SK-N-SH (cell line): ENCODE results near the gene NT5M. TPM values are rescaled to one million over a fixed set of nuclear protein-coding genes. Genes with fewer than 3 reads are reported as not detected.

Source experiments
- CTCF ChIA-PET: fragments of 300-600, 350-600 bp; formaldehyde crosslinking; extraction: SDS; loops from one replicate; lab custom pipeline; 2021; lab: Yijun Ruan, JAX
- POLR2A ChIA-PET: fragments of 350-600 bp; sonication (Branson Sonifier 250); formaldehyde crosslinking; extraction: SDS; loops from one replicate; lab custom pipeline; 2020; ENCODE audit warnings: antibody characterized with exemption, inconsistent platforms; lab: Yijun Ruan, JAX
- DNase-seq: peaks from one replicate; pipeline ENCODE4 v3.0.0; 2012
- H2AFZ ChIP-seq: fragments of 200-600 bp; sonication (generic); 2 replicates; pipeline ENCODE4 v1.8.1; 2016; ENCODE audit warnings: antibody characterized with exemption, mild to moderate bottlenecking, low read depth
- H3F3A ChIP-seq: fragments of 200-600 bp; sonication (generic); replicated peaks from 2 replicates; pipeline ENCODE3; 2016; ENCODE audit warnings: antibody characterized with exemption, mild to moderate bottlenecking; ENCODE audit not compliant: insufficient read depth
- H3K27ac ChIP-seq, 2 experiments: fragments of 200-500 bp in 1 of 2; fragments of 200-600 bp in 1 of 2; sonication (Bioruptor generic) in 1 of 2; sonication (generic), shearing (Covaris generic) in 1 of 2; 2 replicates each; pipeline versions ENCODE4 v1.5.1 to v1.6.1; 2014 to 2016; ENCODE audit warnings: low read depth in 2 of 2, inconsistent platforms in 1 of 2, low read length in 1 of 2, mild to moderate bottlenecking in 1 of 2, mixed read lengths in 1 of 2
- H3K27me3 ChIP-seq: fragments of 200-600 bp; sonication (generic), shearing (Covaris generic); 2 replicates; pipeline ENCODE4 v1.6.1; 2016; ENCODE audit warnings: mixed run types; ENCODE audit not compliant: insufficient read depth
- H3K36me3 ChIP-seq, 2 experiments: fragments of 200-500 bp in 1 of 2; fragments of 200-600 bp in 1 of 2; sonication (Bioruptor generic) in 1 of 2; sonication (generic) in 1 of 2; replicated peaks in 1 of 2; 2 replicates each; pipeline versions ENCODE3 to v1.5.1; 2014 to 2016; ENCODE audit warnings: low read length in 1 of 2, mild to moderate bottlenecking in 1 of 2; ENCODE audit not compliant: insufficient read depth in 2 of 2, control insufficient read depth in 1 of 2
- H3K4me1 ChIP-seq, 2 experiments: fragments of 200-500 bp in 1 of 2; fragments of 200-600 bp in 1 of 2; sonication (Bioruptor generic) in 1 of 2; sonication (generic), shearing (Covaris generic) in 1 of 2; 2 replicates each; pipeline versions ENCODE4 v1.5.1 to v1.6.1; 2014 to 2016; ENCODE audit warnings: low read depth in 1 of 2, low read length in 1 of 2, mixed run types in 1 of 2; ENCODE audit not compliant: insufficient read depth in 2 of 2, control insufficient read depth in 1 of 2
- H3K4me2 ChIP-seq: fragments of 200-600 bp; sonication (generic), shearing (Covaris generic); 2 replicates; pipeline ENCODE4 v1.6.1; 2017; ENCODE audit warnings: mixed run types
- H3K4me3 ChIP-seq, 2 experiments: fragments of 200-500 bp in 1 of 2; fragments of 200-600 bp in 1 of 2; sonication (Bioruptor generic) in 1 of 2; sonication (generic), shearing (Covaris generic) in 1 of 2; 2 replicates each; pipeline versions ENCODE4 v1.5.1 to v1.8.1; 2014 to 2016; ENCODE audit warnings: low read depth in 2 of 2, inconsistent platforms in 1 of 2, low read length in 1 of 2, mild to moderate bottlenecking in 1 of 2, mixed read lengths in 1 of 2, moderate library complexity in 1 of 2
- H3K79me2 ChIP-seq: fragments of 200-600 bp; sonication (generic); 2 replicates; pipeline ENCODE4 v1.8.1; 2017; ENCODE audit warnings: mild to moderate bottlenecking; ENCODE audit not compliant: insufficient read depth
- H3K9ac ChIP-seq: fragments of 200-600 bp; sonication (generic); 2 replicates; pipeline ENCODE4 v1.6.1; 2017; ENCODE audit warnings: mixed run types
- H3K9me2 ChIP-seq: fragments of 200-600 bp; sonication (generic); 2 replicates; pipeline ENCODE4 v1.6.1; 2017; ENCODE audit warnings: mixed run types
- H3K9me3 ChIP-seq: fragments of 200-600 bp; sonication (generic); 2 replicates; pipeline ENCODE4 v1.6.1; 2017; ENCODE audit warnings: mixed run types, mild to moderate bottlenecking, moderate library complexity
- H4K20me1 ChIP-seq: fragments of 200-600 bp; sonication (generic); 2 replicates; pipeline ENCODE4 v1.6.1; 2017; ENCODE audit warnings: mild to moderate bottlenecking, mixed run types; ENCODE audit not compliant: insufficient read depth
- CHD2 ChIP-seq: fragments of 150-350 bp; IDR thresholded peaks from 2 replicates; pipeline ENCODE4 v1.6.1; 2018; ENCODE audit warnings: low read length; ENCODE audit not compliant: partially characterized antibody
- CTCF ChIP-seq: fragments of 200-600 bp; sonication (generic); IDR thresholded peaks from 2 replicates; pipeline ENCODE4 v1.6.1; 2017; ENCODE audit warnings: antibody characterized with exemption, mild to moderate bottlenecking, moderate library complexity
- ELF1 ChIP-seq: IDR thresholded peaks from 2 replicates; pipeline ENCODE4 v1.4.0; 2012
- EZH2phosphoT487 ChIP-seq: fragments of 200-600 bp; sonication (generic); IDR thresholded peaks from 2 replicates; pipeline ENCODE4 v1.6.1; 2017; ENCODE audit warnings: low read depth, mixed run types, mild to moderate bottlenecking, antibody characterized with exemption, moderate library complexity, borderline replicate concordance
- FOXJ3 ChIP-seq: sonication (generic); formaldehyde crosslinking; IDR thresholded peaks from 2 replicates; pipeline ENCODE4 v1.5.1; 2020; ENCODE audit warnings: mild to moderate bottlenecking, missing genetic modification reagents
- GABPA ChIP-seq: IDR thresholded peaks from 2 replicates; pipeline ENCODE4 v1.4.0; 2012; ENCODE audit warnings: low read depth, mild to moderate bottlenecking
- MAX ChIP-seq: IDR thresholded peaks from 2 replicates; pipeline ENCODE4 v1.4.0; 2012; ENCODE audit warnings: low read depth
- MEF2A ChIP-seq: IDR thresholded peaks from 2 replicates; pipeline ENCODE4 v1.4.0; 2012; ENCODE audit warnings: low read depth, borderline replicate concordance
- MXI1 ChIP-seq: IDR thresholded peaks from 2 replicates; pipeline ENCODE4 v1.6.1; 2012; ENCODE audit warnings: mild to moderate bottlenecking, low read depth, low read length, improper control_type of control experiment
- NFIC ChIP-seq: IDR thresholded peaks from 2 replicates; pipeline ENCODE4 v1.4.0; 2012; ENCODE audit warnings: borderline replicate concordance
- NRF1 ChIP-seq: IDR thresholded peaks from 2 replicates; pipeline ENCODE4 v1.6.1; 2012; ENCODE audit warnings: low read depth, mild to moderate bottlenecking, low read length
- RAD21 ChIP-seq: IDR thresholded peaks from 2 replicates; pipeline ENCODE4 v1.6.1; 2012; ENCODE audit warnings: mild to moderate bottlenecking, low read length
- RCOR1 ChIP-seq: fragments of 150-350 bp; IDR thresholded peaks from 2 replicates; pipeline ENCODE4 v1.6.1; 2017; ENCODE audit warnings: antibody characterized with exemption, low read length
- RFX5 ChIP-seq: IDR thresholded peaks from 2 replicates; pipeline ENCODE4 v1.6.1; 2012; ENCODE audit warnings: mild to moderate bottlenecking, improper control_type of control experiment, low read length
- RXRA ChIP-seq: IDR thresholded peaks from 2 replicates; pipeline ENCODE4 v1.4.0; 2012; ENCODE audit warnings: low read depth, mild to moderate bottlenecking, borderline replicate concordance
- SMC3 ChIP-seq: IDR thresholded peaks from 2 replicates; pipeline ENCODE4 v1.6.1; 2012; ENCODE audit warnings: low read depth, low read length, improper control_type of control experiment
- TAF1 ChIP-seq: IDR thresholded peaks from 2 replicates; pipeline ENCODE4 v1.6.1; 2012; ENCODE audit warnings: low read depth, mild to moderate bottlenecking, low read length, moderate library complexity, borderline replicate concordance
- YY1 ChIP-seq: IDR thresholded peaks from 2 replicates; pipeline ENCODE4 v1.4.0; 2012; ENCODE audit warnings: low read depth, mild to moderate bottlenecking
- WGBS: methylation state at CpG from one replicate; pipeline ENCODE4 v1.1.6; 2017; ENCODE audit warnings: low lambda C conversion rate; 5-methylcytosine and 5-hydroxymethylcytosine counted together
- polyA plus RNA-seq, 3 experiments: library from polyadenylated mRNA; depleted of rRNA; stranded (reverse); fragments of >200 nt; gene quantifications; 2 replicates each; pipeline ENCODE4 v1.2.3, GENCODE V29; 2012

The NT5M gene
- polyA plus RNA-seq, 1 of the 3 experiments (the other 2 are of a cell fraction), result 3.9 TPM

- Histone ChIP-seq H2AFZ (no peak overlapping the region), H3K79me2 (no peaks in the 10 kb centered on the region), H3K27me3 (no peaks in the 10 kb centered on the region), H4K20me1 (no peaks in the 10 kb centered on the region), H3K27ac (no peak overlapping the region), H3K9me2 (no peaks in the 10 kb centered on the region), H3K4me2 (no peak overlapping the region), H3F3A (peaks cover 5% of the 10 kb centered on the region), H3K4me1 (peaks cover 0 to 28% of the 10 kb centered on the region in 2 experiments; a peak in 1 of 4 replicates), H3K9me3 (0 out of 2 replicates have a peak, but pooled peaks cover 4% of the 10 kb centered on the region), H3K9ac (no peak overlapping the region), H3K36me3 (no peaks in the 10 kb centered on the region), H3K4me3 (no peak overlapping the region; a peak in 1 of 4 replicates)
- peak; percentile 88 for DNase-seq
- no peak for TF ChIP-seq MEF2A
- no peak for TF ChIP-seq ELF1
- TF ChIP-seq CTCF, result peak; percentile 82
- TF ChIP-seq RCOR1, result no peak
- TF ChIP-seq MXI1, result peak; percentile 59; the same call in 1 of the 2 replicates
- TF ChIP-seq MAX, result 0 out of 2 replicates have a peak, but pooled peaks have one; percentile 21
- peak; percentile 70 for TF ChIP-seq SMC3
- TF ChIP-seq TAF1, result no peak
- TF ChIP-seq NFIC, result peak; percentile 85
- TF ChIP-seq YY1, result no peak
- 0 out of 2 replicates have a peak, but pooled peaks have one; percentile 12 for TF ChIP-seq NRF1
- TF ChIP-seq RAD21, result peak; percentile 76
- peak; percentile 33 for TF ChIP-seq CHD2
- CTCF ChIA-PET, result interaction anchor here (0.6 to 7.7 kb wide), 67 partner anchors 9 to 914 kb away, joined by 3 to 155 read pairs (median 4); partner anchors contain the start of genes PEMT and RASD1
- POLR2A ChIA-PET, result interaction anchor here (0.7 kb wide), 3 partner anchors 74 to 481 kb away, joined by 3 read pairs; partner anchors contain the start of gene COPS3
- WGBS, result 43% methylated on average over 14 of the region's 14 CpGs
Measured at GRCh38 chr17:17354560-17355349, 51.6 kb downstream of the NT5M start.

- CTCF ChIA-PET, result interaction anchor here (0.6 to 7.7 kb wide), 61 partner anchors 8 to 587 kb away, joined by 3 to 155 read pairs (median 4); partner anchors contain the start of genes PEMT and RASD1
- Histone ChIP-seq H3K4me2 (no peak overlapping the region), H3K36me3 (no peaks in the 10 kb centered on the region), H3K79me2 (no peaks in the 10 kb centered on the region), H3K9ac (no peak overlapping the region), H3K4me1 (peaks cover 0 to 28% of the 10 kb centered on the region in 2 experiments; a peak in 1 of 4 replicates), H4K20me1 (no peaks in the 10 kb centered on the region), H3K9me3 (peaks cover 11% of the 10 kb centered on the region; the same call in 1 of the 2 replicates), H2AFZ (no peak overlapping the region), H3F3A (peaks cover 5% of the 10 kb centered on the region), H3K4me3 (no peak overlapping the region), H3K27me3 (no peaks in the 10 kb centered on the region), H3K27ac (no peak overlapping the region), H3K9me2 (no peaks in the 10 kb centered on the region)
- POLR2A ChIA-PET, result interaction anchor here (0.7 kb wide), 2 partner anchors 142 to 481 kb away, joined by 3 read pairs; no protein-coding TSS in a partner anchor
- TF ChIP-seq RAD21 (no peak), EZH2phosphoT487 (no peak), RFX5 (no peak), RXRA (no peak), TAF1 (no peak), GABPA (no peak), FOXJ3 (CRISPR knock-in tag) (no peak), NFIC (no peak)
- no peak for DNase-seq
- 63% methylated on average over 8 of the region's 12 CpGs for WGBS
Measured at GRCh38 chr17:17355426-17355825, 52.3 kb downstream of the NT5M start.
